ENCODE data around the gene FBXO42.
"Not testable (repeated sequence)": the region's sequence is repeated elsewhere in the genome, so short reads cannot be mapped to it uniquely, and the experiment has no call there.

FBXO42 gene

GRCh38 chr1:16266411-16267118 is 85.7 kb downstream of the FBXO42 start:
- DNase-seq (ENCODE audit: low spot score) (no peak), FAIRE-seq (no peak)

DNA sequence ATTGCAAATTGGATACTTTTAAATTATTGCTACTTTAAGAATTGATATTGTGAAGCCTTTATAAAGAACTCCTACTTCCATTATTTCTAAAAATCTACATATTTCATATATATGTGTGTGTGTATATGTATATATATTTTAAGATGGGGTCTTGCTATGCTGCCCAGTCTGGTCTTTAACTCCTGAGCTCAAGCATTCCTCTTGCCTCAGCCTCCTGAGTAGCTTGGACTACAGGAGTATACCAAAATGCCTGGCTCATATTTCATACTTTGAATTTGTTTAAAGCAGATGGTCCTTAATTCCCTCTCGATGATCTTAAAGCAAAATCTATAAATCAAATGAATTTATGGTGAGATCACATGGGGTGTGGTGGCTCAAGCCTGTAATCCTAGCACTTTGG is 90.2 kb downstream of the FBXO42 start:
- FAIRE-seq (no peak), DNase-seq (ENCODE audit: low spot score) (no peak)

DNA sequence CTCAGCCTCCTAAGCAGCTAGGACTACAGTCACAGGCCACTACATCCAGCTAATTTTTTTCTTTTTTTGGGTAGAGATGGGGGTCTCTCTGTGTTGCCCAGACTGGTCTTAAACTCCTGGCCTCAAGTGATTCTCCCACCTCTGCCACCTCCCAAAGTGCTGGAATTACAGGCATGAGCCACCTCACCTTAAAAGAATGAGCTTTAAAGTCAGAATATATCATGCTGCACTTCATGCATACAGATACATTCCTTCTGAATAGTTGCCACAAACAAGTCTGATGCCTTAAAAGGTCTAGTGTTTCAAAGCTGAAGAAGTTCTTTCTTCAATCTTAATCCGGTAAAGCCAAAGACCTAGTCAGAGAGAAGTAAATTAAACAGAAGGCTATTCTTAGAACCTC is 91.5 kb downstream of the FBXO42 start:
- FAIRE-seq (no peak), DNase-seq (ENCODE audit: low spot score) (peak; percentile 39)

DNA sequence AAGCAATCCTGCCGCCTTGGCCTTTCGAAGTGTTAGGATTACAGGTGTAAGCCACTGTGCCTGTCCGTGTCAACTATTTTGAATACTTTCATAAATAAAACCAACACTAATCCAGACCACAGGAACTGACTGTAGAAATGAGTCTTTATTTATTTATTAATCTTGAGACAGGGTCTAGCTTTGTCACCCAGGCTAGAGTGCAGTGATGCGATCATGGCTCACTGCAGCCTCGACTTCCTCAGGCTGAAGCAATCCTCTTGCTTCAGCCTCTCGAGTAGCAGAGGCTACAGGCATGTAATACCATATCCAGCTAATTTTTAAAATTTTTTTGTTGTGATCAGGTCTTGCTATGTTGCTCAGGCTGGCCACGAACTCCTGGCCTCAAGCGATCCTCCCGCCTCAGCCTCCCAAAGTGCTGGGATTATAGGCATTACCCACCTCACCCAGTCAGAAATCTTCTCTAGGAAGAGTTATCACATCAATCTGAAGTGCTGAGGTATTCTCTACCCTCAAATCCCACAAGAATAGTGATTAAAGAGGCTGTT is 93.6 kb downstream of the FBXO42 start:
- FAIRE-seq (no peak), DNase-seq (ENCODE audit: low spot score) (peak; percentile 21)

DNA sequence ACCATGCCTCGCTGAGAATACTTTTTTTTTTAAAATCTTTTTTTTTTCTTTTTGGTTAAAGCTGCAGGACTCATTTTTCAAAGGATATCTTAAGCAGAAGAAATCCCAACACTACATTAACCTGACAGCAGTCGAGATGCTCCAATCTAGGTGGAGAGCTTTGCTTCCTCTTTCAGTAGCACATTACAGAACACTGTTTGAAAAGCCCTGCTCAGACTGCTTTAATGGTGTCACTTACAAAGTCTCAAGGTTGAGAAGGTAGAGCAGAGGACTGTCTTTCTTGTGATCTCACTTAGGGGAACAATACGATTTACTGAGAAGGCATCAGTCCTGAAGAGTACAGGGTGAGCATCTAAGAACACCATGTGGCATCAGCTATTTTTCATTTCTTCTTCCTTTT is 94.3 kb downstream of the FBXO42 start:
- FAIRE-seq: no peak
- DNase-seq (ENCODE audit: low spot score): no peak

- not testable (repeated sequence) for DNase-seq (ENCODE audit: low spot score); FAIRE-seq
Observed at GRCh38 chr1:16257556-16257955, 94.7 kb downstream of the FBXO42 start.

GRCh38 chr1:16256478-16256877 is 95.8 kb downstream of the FBXO42 start:
- FAIRE-seq: no peak
- DNase-seq (ENCODE audit: low spot score): no peak

GRCh38 chr1:16254263-16254928 is 97.9 kb downstream of the FBXO42 start:
- FAIRE-seq (peak; percentile 59), DNase-seq (ENCODE audit: low spot score) (peak; percentile 66)

- DNase-seq (ENCODE audit: low spot score) (no peak), FAIRE-seq (no peak)
Observed at GRCh38 chr1:16253332-16253922, 98.9 kb downstream of the FBXO42 start.

DNA sequence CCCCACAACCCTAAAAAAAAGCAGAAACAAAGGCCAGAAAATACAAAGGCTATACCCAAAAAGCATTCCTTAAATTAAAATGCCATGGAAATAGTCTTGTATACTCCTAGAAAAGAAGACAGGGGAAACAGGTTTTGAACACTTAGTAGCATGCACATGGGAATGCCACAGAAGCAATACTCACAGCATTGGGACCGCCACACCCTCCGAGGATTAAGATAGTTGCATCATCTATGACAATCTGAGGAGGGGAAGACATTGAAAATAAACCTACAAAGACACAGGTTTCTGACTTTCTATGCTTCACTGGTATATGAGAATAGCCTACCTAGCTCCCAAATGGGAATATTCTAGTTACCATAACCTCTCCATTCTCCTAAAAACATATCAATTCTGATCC is 99.4 kb downstream of the FBXO42 start:
- FAIRE-seq (no peak), DNase-seq (ENCODE audit: low spot score) (no peak)

GRCh38 chr1:16251381-16251780 is 100.9 kb downstream of the FBXO42 start:
- DNase-seq (ENCODE audit: low spot score) (no peak), FAIRE-seq (no peak)

DNA sequence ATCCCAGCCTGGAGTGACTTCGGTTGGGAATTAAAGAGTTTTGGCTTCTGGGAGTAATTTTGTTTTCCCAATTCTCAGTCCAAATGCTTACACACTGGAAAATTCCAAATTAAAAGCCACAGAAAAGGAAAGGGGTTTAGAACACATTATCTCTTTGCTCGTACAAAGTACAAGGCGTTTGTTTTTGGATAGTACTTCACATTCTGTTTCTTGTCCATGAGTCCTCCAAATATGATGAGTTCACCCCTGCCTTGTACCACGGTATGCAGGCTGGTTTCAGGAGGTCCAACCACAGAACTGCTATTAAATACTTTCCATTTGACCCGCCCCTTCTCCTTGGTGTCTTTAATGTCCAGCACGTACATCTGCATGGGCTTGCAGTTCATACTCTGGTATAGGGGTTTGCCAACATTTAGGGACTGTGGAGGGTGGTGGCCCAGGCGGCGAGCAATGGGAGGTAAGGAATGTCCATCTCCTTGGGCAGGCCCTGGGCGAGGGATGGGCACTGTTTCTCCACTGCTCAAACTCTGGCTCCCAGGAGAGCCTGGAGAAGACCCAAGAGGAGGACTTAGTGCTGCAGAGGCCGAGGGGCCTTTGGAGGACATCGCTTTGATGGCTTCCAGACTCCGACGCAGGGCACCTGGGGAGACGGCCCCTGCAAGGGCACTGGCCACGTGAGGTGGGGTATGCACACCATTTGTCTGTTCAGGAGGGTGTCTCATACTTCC is 101.6 kb downstream of the FBXO42 start:
- DNase-seq (ENCODE audit: low spot score) (no peak), FAIRE-seq (no peak)

- FAIRE-seq (no peak), DNase-seq (ENCODE audit: low spot score) (no peak)
Observed at GRCh38 chr1:16249596-16250241, 102.6 kb downstream of the FBXO42 start.

- no peak for FAIRE-seq
- DNase-seq (ENCODE audit: low spot score): peak; percentile 37
Observed at GRCh38 chr1:16248603-16249516, 103.4 kb downstream of the FBXO42 start.

DNA sequence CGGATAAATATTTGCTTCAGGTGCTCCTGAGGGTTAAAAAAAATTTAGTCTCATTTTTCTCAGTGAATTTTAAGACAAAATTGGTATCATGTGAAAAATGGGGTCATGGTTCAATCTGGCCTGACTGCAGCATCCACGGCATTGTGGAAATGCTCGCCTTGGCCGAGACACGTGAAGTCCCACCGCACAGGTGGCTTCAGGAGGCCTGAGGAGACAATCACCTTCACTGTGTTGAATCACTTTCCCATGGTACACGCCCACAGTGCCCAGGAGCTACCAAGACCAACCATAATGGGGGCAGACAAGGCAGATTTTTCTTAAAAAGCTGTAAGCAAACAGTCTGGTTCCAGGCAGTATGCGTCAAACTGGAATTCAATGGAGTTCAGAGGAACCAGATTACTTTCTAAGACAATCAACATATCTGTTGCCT is 104.3 kb downstream of the FBXO42 start:
- DNase-seq (ENCODE audit: low spot score): no peak
- FAIRE-seq: no peak

- no peak for DNase-seq (ENCODE audit: low spot score)
- no peak for FAIRE-seq
Observed at GRCh38 chr1:16247441-16247840, 104.8 kb downstream of the FBXO42 start.

DNA sequence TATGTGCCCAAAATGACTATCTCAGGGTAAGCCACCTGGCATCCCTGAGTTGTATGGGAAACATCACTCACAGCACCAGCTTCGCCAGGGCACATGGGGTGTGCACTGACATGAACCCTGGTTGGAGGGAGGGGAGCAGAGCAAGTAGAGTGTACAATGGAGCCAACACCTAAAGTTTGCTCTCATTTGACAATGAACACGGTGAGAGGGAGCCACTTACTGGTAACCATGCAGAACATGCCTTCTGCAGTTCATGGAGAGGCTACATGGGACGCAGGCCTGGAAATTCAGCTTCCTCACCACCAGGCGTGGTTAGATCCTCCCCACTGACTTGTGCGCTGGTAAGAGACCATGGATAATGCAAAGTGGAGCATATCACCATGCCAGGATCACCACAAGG is 105.3 kb downstream of the FBXO42 start:
- FAIRE-seq: no peak
- DNase-seq (ENCODE audit: low spot score): no peak

GRCh38 chr1:16246239-16246638 is 106.0 kb downstream of the FBXO42 start:
- not testable (repeated sequence) for DNase-seq (ENCODE audit: low spot score); FAIRE-seq

DNA sequence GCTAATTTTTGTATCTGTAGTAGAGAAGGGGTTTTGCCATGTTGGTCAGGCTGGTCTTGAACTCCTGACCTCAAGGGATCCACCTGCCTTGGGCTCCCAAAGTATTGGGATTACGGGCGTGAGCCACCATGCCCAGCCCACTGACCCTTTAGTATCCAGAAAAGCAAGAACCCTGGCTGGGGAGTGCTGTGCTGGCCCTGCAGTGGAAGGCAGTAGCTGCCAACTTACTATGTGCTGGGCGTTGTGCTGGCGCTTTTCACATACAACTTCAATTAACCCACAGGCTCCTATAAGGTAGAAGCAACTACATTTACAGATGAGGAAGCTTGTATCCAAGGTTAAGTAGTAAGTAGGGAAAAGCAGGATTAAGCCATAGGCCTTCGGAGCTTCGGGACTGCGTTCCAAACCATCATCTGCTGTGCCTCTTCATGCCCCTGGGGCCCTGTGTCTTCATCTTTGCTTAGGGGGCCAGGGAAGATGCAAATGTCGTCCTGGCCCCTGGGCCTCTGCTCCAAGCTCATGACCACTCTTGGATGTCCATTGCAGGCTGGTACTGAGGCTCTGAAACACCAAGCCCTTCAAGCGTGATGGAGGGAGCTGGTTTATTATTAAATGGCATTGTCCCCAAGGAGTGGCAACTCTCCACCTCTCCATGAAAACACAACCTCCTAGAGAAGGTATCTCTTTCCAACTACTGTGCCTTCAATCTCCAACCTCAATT is 106.6 kb downstream of the FBXO42 start:
- FAIRE-seq: no peak

More for the DNA sequence above, 106.6 kb downstream of the FBXO42 start:
- no peak for DNase-seq (ENCODE audit: low spot score)

Measured in RCC 7860 (cell line).